CD4-positive, alpha-beta T cell treated with Interleukin-6 for 4 hours (primary cell): ENCODE results near the gene TNXB.
A peak's percentile ranks its signal among the peaks of the same experiment; 100 is the strongest.
"Not testable (repeated sequence)": the region's sequence is repeated elsewhere in the genome, so short reads cannot be mapped to it uniquely, and the experiment has no call there.

Experiments
- DNase-seq: peaks from one replicate; pipeline ENCODE4 v3.0.0-alpha.2; 2020; ENCODE audit warnings: mixed read lengths

Gene TNXB

GRCh38 chr6:32144238-32144637 lies 35.1 kb upstream of the TNXB start:
- DNase-seq = not testable (repeated sequence)

DNA sequence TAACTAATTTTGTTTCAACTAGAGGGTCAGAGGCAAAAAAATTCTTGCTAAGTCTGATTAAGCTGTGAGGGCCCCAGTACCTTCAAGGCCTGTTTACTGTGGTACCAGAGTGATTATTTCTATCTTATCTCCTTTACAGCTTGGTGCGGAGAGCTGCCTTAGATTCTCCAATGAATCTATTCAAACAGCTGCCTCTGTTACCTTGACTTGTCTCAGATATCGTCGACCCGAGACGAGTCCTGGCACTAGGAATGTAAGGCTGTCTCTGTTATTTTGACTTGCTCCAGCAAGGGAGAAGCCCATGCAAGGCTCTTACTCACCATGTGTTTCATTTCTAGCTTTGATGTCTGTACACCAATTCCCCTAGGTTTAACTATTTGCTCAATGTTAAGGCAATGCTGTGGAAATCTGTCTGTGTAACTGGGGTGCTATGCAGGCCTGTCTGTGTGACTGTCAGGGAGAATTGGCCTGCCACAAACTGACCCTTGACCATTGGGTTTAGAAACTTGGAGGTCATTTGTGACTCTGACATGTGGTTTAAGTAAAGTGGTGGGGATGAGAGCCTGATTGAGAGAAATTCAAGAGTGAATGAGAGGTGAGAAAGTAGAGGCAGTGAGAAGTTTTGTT lies 31.4 kb upstream of the TNXB start:
- DNase-seq = no peak

DNA sequence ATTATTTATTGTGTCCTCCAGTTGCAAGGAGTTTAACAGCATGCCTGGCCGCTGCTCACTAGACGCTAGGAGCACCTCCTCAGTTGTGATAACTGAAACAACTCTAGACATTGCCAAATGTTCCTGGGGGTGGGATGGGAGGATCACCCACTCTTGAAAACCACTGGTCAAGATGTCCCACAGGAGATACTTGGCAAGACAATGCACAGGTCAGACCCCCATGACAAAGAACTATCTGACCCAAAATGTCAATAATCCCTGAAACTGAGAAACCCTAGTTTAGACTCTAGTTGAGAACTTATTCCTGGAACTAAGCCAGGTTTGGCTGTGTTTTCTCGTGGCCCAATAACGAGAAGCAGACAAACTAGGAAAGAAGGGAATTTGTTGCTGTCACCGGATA lies 30.5 kb upstream of the TNXB start:
- DNase-seq = no peak

DNA sequence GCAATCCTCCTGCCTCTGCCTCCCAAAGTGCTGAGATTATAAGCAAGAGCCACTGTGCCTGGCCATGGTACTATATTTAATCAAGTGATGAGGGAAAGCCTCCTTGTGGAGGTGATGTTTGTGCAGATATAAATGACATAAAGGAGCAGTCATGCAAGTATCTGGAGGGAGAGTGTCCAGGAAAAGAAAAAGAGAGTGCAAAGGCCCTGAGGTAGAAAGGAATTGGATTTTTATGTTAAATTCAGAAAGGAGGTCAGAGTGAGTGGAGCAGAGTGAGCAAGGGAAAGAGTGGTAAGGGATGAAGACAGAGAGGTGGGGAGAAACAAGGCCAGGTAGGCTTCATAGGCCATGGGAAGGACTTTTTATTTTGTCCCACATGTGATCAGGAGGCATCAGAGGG lies 28.3 kb upstream of the TNXB start:
- no peak for DNase-seq

DNA sequence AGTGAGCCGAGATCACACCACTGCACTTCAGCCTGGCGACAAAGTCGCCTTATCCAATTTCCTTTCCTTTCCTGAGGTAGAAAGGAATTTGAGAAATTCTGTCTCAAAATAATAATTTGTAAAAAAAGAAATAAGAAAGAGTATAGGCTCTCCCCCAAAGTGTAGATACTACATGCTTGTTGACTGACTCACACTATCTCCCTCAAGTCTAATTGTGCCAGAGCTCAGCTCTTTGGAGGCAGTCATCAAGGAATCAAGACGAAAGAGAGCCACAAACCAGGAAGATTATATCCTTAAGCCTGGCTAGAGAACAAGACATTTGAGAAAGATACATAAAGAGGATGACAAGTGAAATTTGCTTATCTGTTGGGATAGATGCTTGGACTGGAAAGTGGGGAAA lies 24.6 kb upstream of the TNXB start:
- DNase-seq = no peak

DNA sequence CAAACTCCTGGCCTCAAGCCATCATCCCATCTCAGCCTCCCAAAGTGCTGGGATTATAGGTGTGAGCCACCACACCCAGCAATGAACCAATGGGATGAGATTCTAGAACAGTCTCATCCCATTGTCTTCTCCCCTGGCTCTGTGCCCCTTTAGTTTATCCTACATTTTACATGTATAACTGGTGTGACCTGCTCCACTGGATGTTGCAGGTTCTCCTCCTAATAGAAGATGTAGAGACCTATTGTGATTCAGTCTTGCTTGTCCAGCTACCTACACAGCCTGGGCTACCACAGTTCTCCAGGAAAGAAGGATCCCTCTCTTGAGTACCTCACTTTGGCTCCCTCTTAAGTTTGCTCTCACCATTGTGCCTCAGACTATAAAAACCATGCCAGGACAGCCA lies 23.0 kb upstream of the TNXB start:
- no peak for DNase-seq

- no peak for DNase-seq
Observed at GRCh38 chr6:32131439-32131948, 22.4 kb upstream of the TNXB start.

DNA sequence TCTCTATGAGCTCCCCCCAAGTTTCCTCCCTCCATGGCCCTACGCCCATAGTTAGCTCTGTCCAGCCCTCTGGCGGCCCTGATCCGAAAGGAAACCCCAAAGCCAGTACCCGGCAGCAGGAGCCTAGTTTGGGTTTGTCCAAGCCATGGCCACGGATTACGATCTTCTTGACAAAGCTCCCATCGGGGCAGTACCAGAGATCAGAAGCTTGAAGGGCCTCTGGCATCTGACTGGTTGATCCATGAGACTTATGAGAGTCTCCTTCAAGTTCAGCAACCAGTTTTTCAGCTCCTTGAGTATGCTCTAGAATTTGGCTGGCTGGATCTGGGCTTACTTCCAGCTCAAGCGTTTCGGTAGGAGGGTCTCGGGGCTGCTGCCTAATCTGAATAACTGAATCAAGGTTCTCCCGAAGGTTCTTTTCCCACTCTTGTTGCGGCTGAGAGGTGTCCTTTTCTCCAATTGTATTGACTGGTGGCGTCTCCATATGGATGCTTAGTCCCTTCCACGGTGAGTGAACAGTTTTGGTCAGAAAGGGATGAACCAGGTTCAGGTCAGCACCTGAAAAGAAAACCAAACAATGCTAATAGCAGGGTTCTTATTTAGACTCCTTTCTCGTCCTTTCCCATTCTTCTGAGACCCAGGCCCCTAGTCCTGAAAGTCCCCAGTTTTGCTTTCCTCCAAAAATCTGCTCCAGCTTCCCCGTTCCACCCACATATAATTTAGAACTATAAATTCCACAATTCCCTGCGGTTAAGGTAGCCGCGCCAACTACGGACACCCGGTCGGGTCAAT lies 20.4 kb upstream of the TNXB start:
- DNase-seq = no peak

DNA sequence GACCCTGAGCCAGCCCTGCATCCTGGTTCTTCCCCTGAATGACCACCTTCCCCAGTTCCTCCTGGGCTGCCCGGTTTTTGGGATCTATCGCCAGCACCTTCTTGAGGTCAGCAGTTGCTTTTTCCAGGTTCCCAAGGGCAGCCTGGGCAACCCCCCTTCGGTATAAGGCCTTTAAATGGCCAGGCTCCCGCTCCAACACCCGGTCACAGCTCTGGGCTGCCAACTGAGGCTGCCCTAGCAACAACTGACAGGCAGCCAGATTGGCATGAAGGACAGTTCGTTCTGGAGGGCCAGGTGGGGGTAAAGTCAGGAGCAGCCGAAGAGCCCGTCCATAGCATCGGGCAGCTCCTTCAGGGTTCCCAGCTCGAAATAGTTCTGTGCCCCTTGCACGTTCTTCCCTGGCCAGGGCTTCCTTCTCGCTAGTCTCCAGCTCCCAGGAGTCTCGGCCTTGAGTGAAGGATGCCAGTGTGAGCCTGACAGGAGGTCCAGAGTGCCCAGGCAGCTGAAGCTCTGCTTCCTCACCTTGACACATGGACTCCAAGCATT lies 19.7 kb upstream of the TNXB start:
- no peak for DNase-seq

DNA sequence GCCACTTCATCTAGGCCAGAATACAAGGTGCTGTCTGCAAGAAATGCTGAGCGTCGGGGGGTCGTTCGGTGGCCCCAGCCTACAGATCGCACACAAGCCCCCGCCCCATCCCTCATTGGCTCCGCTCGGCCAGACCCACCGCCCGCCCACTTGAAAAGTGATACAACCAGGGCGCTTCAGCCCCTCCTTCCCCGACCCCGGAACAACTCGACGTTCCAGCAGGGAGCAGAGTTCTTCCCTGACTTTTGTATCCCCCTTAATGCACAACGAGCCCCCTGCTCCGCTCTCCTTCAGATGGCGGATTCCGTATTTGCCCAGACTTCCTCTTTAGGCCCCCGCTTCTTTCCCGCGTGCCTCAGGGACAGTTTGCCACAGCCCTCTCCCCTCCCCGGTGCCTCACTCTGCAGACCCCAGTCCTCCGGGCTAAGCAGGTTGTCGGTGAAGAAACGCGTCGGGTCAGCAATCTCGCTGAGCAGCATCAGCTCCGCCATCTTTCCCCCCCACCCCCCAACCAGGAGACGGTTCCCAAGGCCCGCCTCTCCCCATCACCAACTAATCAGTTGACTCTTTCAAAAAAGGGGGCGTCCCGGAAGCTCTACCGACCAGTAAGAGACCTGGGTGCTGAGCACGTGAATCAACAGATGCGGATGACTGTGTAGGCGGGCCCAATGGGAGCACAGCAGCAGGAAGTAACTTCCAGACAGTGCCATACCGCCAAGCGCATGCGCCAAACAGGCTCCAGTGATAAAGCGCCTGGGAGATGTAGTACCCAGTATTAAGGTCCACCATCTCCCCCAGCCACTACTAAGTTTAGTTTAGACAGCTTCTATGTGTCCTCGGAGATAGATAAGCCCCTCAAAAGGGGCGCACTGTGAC lies 18.8 kb upstream of the TNXB start, which contains the start of gene ATF6B:
Gene ATF6B (minus strand): TSS at position 530 of the 876 bp plus-strand sequence. CDS start 39 bp downstream, at position 491.
- peak; percentile 98 for DNase-seq

DNA sequence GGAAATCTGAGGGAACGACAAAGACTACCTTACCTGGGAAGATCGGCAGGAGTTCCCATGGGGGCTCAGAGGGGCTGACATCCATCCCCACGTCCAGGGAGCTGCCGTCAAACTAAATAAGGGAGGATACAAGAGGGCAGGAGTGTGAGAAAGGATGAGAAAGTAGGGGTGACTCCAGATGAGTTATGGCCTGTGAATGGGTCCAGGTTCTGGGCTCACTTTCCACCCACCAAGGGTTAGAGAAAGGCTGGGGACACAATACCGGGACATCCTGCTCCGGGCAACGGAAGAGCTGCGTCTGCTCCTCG lies 18.2 kb upstream of the TNXB start:
- no peak for DNase-seq

DNA sequence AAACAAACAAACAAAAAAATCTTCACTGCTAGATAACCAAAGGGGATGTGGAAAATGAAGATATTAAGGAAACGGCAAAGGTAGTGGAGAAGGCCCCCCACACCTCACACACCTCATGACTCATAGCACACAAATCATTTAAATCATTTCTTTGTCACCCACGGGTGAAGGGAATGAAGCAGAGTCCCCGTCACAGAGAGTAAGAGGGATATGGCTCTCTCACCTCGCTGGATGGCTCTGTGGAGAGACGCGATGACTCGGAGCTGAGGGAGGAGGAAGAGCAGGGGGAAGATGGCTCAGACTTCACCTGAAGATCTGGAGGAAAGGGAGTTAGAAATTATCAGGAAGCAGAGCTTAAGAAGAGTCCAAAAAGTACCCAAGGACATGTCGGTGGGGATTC lies 17.7 kb upstream of the TNXB start:
- DNase-seq = no peak

DNA sequence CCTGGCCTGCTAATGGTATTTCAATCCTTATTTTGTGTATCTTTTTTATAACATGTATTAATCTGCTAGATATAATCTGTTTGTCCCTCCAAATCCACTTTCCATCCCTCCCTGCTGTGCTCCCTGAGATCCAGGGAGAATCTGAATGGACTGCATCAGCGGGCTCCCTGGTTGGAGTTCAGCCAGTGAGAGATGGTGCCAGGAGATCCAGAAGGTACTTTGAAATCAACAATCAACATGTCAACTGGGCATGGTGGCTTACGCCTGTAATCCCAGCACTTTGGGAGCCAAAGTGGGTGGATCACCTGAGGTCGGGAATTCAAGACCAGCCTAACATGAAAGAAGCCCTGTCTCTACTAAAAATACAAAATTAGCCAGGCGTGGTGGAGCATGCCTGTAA lies 14.5 kb upstream of the TNXB start:
- no peak for DNase-seq

- no peak for DNase-seq
Observed at GRCh38 chr6:32120573-32121059, 11.5 kb upstream of the TNXB start.

- DNase-seq = peak; percentile 76
Observed at GRCh38 chr6:32118782-32119628, 9.9 kb upstream of the TNXB start.

GRCh38 chr6:32117461-32117860 lies 8.3 kb upstream of the TNXB start:
- no peak for DNase-seq

GRCh38 chr6:32116674-32117073 lies 7.5 kb upstream of the TNXB start:
- no peak for DNase-seq

DNA sequence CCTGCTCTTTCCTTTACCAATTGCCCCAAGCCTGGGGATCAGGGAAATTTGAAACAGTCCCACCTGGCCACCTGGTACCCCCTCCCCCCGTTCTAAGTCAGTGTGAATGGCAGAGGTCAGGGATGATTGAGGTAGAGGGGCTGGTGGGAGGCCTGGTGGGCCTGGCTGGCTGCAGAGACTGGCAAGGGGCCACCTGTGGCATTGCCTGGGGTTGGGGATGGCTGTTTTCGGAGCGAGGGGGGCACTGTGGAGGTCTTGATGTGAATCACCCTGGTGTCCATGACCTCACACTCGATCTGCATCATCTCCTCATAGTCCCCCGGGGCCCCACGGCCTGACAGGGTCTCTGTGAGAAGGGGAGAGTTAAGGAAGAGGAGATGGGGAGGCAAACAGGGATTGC lies 6.5 kb upstream of the TNXB start:
- no peak for DNase-seq

GRCh38 chr6:32114796-32115195 lies 5.7 kb upstream of the TNXB start:
- no peak for DNase-seq

GRCh38 chr6:32113386-32114352 lies 4.5 kb upstream of the TNXB start:
- no peak for DNase-seq

DNA sequence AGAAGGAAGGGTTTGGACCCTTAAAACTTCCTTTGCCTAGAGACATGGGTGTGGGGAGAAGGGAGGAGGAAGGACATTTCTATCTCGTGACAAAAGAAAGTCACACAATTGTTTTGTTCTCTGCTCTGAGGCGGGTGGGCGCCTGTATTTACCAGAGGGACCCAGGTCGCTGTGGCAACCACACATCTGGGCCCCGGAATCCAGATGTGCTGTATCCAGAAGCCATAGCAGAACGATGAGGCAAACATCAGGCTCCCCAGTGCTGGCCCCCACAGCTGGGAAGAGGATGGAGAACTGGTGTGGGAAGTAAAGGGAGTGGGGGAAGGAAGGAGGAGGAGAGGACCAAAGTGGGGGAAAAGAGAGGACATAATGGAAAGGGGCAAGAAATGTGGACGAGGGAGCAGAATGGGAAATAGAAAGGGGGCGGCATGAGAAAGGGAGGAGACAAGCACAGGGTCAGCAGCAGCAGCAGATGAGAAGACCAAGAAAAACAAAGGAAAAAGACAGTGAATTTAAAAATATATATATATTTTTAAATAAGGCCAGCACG lies 3.4 kb upstream of the TNXB start:
- no peak for DNase-seq
